Activated CD4-positive, CD25-positive, alpha-beta regulatory T cell treated with anti-CD3 and anti-CD28 coated beads, Interleukin-2, amount 50 U/mL, for 72 hours (primary cell): ENCODE measurements around the gene GRAP2.

ENCODE experiments used
- DNase-seq: peaks from one replicate; pipeline ENCODE4 v3.0.0; 2021

GRAP2 gene

DNA sequence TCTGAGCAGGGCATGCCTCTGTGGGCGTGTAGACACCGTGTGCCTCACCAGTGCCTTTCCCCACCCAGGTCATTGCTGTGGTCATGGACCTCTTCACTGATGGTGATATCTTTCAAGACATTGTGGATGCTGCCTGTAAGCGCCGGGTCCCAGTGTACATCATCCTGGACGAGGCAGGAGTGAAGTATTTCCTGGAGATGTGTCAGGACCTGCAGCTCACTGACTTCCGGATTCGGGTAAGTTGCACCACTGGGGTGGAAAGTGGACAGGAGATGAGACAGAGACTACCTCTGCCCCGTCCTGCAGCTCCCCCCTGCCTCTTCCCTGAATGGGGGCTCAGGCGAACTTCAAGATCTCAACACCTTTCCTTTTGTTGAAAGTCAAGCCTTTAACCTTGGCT, 118.2 kb downstream of the GRAP2 start:
- no peak for DNase-seq

DNA sequence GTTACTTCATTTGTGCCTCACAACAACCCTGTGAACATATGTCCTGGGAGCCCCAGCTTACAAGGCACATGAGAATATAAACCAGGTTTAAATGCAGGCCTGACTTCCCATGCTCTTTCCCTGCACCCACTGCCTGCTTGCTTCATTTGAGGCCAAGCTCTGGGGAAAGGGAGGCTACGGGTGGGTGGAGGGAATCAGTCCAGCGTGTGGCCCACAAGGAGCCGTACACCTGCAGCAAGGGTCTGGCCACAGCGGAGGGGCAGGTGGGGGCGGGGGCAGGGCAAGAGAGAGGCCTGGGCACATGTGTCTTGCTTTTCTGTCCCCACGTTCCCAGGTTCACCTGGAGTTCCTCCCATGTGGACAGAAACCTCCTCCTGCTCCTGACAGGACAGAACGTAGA, 120.1 kb downstream of the GRAP2 start:
- no peak for DNase-seq

DNA sequence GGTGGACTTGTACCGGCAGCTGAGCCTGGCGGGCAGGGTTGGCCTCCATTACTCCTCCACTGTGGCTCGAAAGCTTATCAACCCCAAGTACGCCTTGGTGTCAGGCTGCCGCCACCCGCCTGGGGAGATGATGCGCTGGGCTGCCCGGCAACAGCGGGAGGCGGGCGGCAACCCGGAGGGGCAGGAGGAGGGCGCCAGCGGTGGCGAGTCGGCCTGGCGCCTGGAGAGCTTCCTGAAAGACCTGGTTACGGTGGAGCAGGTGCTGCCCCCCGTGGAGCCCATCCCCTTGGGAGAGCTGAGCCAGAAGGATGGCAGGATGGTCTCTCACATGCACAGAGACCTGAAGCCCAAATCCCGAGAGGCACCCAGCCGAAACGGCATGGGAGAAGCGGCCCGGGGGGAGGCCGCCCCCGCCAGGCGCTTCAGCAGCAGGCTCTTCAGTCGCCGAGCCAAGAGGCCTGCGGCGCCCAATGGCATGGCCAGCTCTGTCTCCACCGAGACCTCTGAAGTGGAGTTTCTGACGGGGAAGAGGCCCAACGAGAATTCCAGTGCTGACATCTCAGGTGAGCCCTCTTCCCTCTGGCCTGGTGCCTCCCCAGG, 120.6 kb downstream of the GRAP2 start:
- DNase-seq = no peak

DNA sequence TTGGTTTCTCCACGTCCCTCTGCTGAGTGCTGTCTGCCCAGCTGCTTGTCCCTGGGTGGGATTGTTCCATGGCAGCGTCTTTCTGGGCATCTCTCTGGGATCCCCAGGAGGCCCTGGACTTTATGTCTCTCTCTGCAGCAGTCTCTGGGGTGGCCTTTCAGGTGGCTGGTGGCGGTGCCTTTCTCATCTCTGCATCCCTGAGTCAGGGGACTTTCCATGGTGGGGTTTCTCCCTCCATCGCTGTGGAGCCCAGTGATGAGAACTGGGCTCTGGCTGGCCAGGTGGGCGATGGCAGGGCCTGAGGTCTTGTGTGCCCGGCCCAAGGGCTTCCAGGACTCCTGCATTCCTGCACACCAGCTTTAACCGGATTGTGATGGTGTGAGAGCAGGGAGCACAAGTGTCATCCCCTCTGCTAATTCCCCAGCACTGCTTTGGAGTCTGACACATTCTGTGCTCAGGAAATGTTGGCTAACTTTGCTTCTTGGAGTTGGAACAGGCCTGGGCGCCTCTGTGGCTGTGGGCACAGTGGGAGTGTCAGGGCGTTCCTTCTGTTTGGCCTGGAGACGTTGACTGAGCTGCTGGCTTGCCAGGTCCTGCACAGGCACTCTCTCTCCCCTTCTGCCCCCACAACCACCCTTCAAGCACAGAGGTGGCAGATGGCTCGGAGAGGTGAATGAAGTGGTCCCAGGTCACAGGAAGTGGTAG, 121.8 kb downstream of the GRAP2 start:
- no peak for DNase-seq
